ENCODE results near the gene ADH7.

- no peak for TF ChIP-seq JUND (IDR thresholded peaks at IDR 0.05)
- TF ChIP-seq, protein P1, sequence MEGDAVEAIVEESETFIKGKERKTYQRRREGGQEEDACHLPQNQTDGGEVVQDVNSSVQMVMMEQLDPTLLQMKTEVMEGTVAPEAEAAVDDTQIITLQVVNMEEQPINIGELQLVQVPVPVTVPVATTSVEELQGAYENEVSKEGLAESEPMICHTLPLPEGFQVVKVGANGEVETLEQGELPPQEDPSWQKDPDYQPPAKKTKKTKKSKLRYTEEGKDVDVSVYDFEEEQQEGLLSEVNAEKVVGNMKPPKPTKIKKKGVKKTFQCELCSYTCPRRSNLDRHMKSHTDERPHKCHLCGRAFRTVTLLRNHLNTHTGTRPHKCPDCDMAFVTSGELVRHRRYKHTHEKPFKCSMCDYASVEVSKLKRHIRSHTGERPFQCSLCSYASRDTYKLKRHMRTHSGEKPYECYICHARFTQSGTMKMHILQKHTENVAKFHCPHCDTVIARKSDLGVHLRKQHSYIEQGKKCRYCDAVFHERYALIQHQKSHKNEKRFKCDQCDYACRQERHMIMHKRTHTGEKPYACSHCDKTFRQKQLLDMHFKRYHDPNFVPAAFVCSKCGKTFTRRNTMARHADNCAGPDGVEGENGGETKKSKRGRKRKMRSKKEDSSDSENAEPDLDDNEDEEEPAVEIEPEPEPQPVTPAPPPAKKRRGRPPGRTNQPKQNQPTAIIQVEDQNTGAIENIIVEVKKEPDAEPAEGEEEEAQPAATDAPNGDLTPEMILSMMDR (IDR thresholded peaks at IDR 0.05 in 2 of 3, conservative IDR thresholded peaks at IDR 0.05 in 1 of 3; ENCODE audit: borderline replicate concordance in 1 of 3, insufficient read depth in 1 of 3, low read depth in 2 of 3, low read length in 2 of 3), result no peak
- no peak for TF ChIP-seq EZH2phosphoT487 (IDR thresholded peaks at IDR 0.05; ENCODE audit: borderline replicate concordance)
- no peak for TF ChIP-seq CEBPB (IDR thresholded peaks at IDR 0.05; ENCODE audit: low read depth)
- no peak for TF ChIP-seq EGR1 (IDR thresholded peaks at IDR 0.05; ENCODE audit: low read depth)
- no peak for TF ChIP-seq EZH2 (IDR thresholded peaks at IDR 0.05)
- no peak for TF ChIP-seq ZNF274 (IDR thresholded peaks at IDR 0.05; ENCODE audit: low read depth, low read length)
- TF ChIP-seq YY1 (IDR thresholded peaks at IDR 0.05; ENCODE audit: extremely low read depth, insufficient replicate concordance, low read depth, low read length), result no peak
Observed at GRCh38 chr4:99471349-99471748, 36.2 kb upstream of the ADH7 start.

All from HCT116 (cell line).